ENCODE data around the gene GLYAT.

DNA sequence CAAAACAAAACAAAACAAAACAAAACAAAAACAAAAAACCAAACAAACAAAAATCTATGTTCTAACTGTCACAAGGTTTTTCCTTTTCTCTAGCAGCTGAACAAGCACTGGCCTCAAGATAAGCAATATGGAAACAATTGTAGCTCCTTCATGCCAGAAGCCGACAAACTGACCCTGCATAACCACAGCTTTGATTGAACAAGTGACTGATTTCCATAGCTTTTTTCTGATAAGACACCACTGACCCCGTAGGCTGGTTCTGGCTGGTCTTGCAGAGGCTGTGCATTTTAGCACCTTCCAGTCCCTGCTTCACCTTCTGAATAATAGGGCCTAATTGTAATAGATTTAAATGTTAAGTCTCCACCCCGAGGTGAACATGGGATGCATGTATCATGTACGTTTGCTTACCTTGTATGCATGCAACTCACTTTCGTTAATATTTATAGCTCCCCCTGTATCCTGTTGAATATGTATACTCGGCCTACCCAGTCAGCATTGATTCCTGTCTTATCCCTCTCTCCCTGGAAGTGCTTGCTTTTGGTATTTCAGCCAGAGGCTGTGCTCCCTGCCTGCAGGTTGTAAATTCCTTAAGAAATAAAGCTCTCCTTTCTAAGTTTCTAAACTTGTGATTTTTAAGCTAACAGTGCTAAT lies 59.6 kb downstream of the GLYAT start:
- TF ChIP-seq TCF7L2 (IDR thresholded peaks at IDR 0.05; ENCODE audit: low read depth, low read length), result no peak
- TF ChIP-seq, protein P1, sequence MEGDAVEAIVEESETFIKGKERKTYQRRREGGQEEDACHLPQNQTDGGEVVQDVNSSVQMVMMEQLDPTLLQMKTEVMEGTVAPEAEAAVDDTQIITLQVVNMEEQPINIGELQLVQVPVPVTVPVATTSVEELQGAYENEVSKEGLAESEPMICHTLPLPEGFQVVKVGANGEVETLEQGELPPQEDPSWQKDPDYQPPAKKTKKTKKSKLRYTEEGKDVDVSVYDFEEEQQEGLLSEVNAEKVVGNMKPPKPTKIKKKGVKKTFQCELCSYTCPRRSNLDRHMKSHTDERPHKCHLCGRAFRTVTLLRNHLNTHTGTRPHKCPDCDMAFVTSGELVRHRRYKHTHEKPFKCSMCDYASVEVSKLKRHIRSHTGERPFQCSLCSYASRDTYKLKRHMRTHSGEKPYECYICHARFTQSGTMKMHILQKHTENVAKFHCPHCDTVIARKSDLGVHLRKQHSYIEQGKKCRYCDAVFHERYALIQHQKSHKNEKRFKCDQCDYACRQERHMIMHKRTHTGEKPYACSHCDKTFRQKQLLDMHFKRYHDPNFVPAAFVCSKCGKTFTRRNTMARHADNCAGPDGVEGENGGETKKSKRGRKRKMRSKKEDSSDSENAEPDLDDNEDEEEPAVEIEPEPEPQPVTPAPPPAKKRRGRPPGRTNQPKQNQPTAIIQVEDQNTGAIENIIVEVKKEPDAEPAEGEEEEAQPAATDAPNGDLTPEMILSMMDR (IDR thresholded peaks at IDR 0.05), result no peak; the same call in 1 of the 2 replicates
- no peak for TF ChIP-seq POLR2AphosphoS5 (IDR thresholded peaks at IDR 0.05; ENCODE audit: low read depth, low read length)
- no peak for TF ChIP-seq SIN3A (IDR thresholded peaks at IDR 0.05; ENCODE audit: borderline replicate concordance, insufficient read depth, low read depth, low read length)
- TF ChIP-seq, protein P2, sequence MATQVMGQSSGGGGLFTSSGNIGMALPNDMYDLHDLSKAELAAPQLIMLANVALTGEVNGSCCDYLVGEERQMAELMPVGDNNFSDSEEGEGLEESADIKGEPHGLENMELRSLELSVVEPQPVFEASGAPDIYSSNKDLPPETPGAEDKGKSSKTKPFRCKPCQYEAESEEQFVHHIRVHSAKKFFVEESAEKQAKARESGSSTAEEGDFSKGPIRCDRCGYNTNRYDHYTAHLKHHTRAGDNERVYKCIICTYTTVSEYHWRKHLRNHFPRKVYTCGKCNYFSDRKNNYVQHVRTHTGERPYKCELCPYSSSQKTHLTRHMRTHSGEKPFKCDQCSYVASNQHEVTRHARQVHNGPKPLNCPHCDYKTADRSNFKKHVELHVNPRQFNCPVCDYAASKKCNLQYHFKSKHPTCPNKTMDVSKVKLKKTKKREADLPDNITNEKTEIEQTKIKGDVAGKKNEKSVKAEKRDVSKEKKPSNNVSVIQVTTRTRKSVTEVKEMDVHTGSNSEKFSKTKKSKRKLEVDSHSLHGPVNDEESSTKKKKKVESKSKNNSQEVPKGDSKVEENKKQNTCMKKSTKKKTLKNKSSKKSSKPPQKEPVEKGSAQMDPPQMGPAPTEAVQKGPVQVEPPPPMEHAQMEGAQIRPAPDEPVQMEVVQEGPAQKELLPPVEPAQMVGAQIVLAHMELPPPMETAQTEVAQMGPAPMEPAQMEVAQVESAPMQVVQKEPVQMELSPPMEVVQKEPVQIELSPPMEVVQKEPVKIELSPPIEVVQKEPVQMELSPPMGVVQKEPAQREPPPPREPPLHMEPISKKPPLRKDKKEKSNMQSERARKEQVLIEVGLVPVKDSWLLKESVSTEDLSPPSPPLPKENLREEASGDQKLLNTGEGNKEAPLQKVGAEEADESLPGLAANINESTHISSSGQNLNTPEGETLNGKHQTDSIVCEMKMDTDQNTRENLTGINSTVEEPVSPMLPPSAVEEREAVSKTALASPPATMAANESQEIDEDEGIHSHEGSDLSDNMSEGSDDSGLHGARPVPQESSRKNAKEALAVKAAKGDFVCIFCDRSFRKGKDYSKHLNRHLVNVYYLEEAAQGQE (IDR thresholded peaks at IDR 0.05; ENCODE audit: insufficient read depth in 1 of 2, low read depth in 2 of 2, low read length in 1 of 2), result no peak
